Esophagus muscularis mucosa (tissue), 3 donors: ENCODE data around the gene JPH2.

Experiments
- POLR2A ChIP-seq: fragments of 450-650 bp; IDR thresholded peaks from one replicate; pipeline ENCODE4 v1.6.1; 2017; ENCODE audit warnings: antibody characterized with exemption, moderate library complexity, mild to moderate bottlenecking, low read depth
- POLR2AphosphoS5 ChIP-seq, 2 donors: sonication (generic); formaldehyde crosslinking; IDR thresholded peaks; one replicate each; pipeline ENCODE4 v1.6.1; 2017; ENCODE audit warnings: antibody characterized with exemption in 2 of 2
- TF ChIP-seq, protein P1 (sequence below), 3 experiments: fragments of 200-600 bp in 2 of 3; fragments of 450-650 bp in 1 of 3; sonication (generic) in 2 of 3; IDR thresholded peaks; one replicate each; pipeline ENCODE4 v1.5.1; 2017 to 2019; ENCODE audit warnings: antibody characterized with exemption in 3 of 3, mild to moderate bottlenecking in 2 of 3, moderate library complexity in 1 of 3

DNA sequence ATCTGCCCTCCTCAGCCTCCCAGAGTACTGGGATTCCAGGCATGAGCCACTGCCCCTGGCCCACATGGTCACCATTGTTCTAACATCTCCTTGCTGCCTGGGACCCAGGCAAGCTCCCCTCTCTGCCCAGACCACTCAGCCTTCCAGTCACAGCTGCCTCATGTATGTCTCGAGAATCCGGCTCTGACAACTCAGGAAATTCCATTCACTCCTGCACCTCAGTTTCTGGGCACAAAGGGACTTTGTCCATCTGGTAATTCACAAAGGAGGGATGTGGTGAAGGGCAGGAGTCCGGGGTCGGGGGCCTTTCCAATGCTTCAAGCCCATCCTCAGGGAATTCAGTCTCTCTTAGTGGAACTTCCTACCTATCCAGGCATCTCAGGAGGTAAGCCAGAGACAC, 40.7 kb downstream of the JPH2 start:
- TF ChIP-seq, protein P1, sequence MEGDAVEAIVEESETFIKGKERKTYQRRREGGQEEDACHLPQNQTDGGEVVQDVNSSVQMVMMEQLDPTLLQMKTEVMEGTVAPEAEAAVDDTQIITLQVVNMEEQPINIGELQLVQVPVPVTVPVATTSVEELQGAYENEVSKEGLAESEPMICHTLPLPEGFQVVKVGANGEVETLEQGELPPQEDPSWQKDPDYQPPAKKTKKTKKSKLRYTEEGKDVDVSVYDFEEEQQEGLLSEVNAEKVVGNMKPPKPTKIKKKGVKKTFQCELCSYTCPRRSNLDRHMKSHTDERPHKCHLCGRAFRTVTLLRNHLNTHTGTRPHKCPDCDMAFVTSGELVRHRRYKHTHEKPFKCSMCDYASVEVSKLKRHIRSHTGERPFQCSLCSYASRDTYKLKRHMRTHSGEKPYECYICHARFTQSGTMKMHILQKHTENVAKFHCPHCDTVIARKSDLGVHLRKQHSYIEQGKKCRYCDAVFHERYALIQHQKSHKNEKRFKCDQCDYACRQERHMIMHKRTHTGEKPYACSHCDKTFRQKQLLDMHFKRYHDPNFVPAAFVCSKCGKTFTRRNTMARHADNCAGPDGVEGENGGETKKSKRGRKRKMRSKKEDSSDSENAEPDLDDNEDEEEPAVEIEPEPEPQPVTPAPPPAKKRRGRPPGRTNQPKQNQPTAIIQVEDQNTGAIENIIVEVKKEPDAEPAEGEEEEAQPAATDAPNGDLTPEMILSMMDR (IDR thresholded peaks at IDR 0.05) = no peak
- TF ChIP-seq POLR2AphosphoS5 (IDR thresholded peaks at IDR 0.05) (no peak), POLR2A (no peak)
